Pericardium fibroblast (primary cell): ENCODE data around the gene HSD17B1. TPM values are rescaled to one million over a fixed set of nuclear protein-coding genes. Genes with fewer than 3 reads are reported as not detected.

Experiments
- total RNA-seq: library from RNA; depleted of rRNA; stranded (reverse); fragments of >200 nt; gene quantifications from 2 replicates; pipeline ENCODE4 v1.2.3, GENCODE V29; 2015

HSD17B1 gene, protein sequence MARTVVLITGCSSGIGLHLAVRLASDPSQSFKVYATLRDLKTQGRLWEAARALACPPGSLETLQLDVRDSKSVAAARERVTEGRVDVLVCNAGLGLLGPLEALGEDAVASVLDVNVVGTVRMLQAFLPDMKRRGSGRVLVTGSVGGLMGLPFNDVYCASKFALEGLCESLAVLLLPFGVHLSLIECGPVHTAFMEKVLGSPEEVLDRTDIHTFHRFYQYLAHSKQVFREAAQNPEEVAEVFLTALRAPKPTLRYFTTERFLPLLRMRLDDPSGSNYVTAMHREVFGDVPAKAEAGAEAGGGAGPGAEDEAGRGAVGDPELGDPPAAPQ
- 4.0 and 4.9 TPM in 2 replicates for total RNA-seq

DNA sequence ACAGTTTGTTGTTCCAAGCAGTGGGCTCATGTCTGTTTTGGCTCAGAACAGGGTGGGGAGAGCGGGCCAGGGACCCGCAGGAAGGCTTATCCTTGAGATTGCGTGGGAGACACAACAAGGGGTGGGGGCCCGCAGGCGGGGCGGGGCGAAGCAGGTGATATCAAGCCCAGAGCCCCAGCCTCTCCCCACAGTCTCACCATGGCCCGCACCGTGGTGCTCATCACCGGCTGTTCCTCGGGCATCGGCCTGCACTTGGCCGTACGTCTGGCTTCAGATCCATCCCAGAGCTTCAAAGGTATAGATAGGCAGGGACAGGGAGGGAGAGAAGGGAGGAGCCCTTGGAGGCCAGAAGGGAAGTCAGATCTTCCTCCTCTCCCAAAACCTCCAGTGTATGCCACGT is at the start of gene HSD17B1:
Gene HSD17B1, plus strand, starts transcription at position 188 of the 400 bp plus-strand sequence. Its CDS starts 11 bp downstream, at position 199.

DNA sequence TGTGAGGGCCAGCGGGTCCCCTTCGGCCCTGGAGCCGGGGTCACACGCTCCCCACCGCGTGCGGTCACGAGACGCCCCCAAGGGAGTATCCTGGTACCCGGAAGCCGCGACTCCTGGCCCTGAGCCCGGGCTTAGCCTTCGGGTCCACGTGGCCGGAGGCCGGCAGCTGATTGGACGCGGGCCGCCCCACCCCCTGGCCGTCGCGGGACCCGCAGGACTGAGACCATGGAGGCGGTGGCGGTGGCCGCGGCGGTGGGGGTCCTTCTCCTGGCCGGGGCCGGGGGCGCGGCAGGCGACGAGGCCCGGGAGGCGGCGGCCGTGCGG is 16.7 kb upstream of the HSD17B1 start, which contains the start of gene NAGLU:
Gene NAGLU, plus strand, starts transcription at position 194 of the 324 bp plus-strand sequence. Its CDS starts 32 bp downstream, at position 226.

DNA sequence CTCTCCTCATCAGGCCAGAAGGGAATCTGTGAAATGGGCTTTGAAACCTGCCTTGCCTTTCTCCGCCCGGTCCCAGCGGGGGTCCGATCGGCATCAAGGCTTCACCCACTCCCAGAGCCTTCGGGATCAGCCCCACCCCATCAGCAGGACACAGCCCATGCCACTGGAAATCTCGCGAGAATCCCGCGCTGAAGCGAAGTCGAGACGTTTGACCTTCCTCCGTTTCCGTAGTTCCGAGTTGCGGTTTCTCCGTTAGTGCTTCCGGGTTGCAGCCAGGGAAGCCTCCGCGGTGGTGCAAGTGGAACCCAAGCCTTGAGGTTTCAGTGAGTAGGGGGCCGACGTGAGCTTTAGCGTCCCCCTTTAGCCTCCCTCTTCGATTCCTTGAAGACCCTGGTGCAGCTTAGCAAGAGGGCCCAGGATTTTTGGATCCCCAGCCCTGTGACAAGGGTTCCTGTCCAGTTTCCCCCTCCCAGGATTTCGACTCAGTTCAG is 9.2 kb downstream of the HSD17B1 start, which contains the start of gene COASY:
Gene COASY, plus strand, starts transcription at position 252 of the 491 bp plus-strand sequence. CDS start 475 bp downstream, outside the sequence.

DNA sequence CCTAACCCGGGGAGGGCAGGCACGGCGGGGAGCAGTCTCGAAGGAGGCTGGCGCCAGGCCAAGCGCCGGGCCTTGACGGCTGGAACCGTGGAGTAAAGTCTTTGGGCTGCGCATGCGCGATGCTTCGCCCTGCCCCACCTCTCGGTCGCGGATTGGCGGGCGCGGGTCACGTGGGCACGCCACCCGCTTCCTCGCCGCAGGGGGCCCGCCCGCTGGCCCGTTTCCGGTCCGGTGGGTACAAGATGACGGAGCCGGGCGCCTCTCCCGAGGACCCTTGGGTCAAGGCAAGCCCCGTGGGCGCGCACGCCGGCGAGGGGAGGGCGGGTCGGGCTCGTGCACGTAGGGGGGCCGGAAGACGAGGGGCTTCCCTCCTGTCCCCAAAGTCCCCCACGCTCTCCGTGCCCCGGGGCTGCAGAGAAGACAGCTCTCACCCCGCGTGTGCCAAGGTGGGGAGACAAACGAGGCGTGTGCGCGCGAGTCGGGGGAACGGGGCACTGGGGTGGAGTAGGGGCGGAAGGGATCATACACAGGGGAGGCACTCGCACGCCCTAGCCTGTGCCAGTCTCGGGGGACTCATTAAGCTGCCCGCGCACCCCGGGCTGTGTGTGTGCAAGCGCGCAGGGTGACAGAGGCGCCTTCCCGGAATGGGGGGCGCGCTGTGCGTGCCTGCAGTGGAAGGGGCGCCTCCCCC is 14.3 kb downstream of the HSD17B1 start, which contains the start of gene MLX:
Gene MLX, plus strand, starts transcription at position 218 of the 691 bp plus-strand sequence. Its CDS starts 25 bp downstream, at position 243.

DNA sequence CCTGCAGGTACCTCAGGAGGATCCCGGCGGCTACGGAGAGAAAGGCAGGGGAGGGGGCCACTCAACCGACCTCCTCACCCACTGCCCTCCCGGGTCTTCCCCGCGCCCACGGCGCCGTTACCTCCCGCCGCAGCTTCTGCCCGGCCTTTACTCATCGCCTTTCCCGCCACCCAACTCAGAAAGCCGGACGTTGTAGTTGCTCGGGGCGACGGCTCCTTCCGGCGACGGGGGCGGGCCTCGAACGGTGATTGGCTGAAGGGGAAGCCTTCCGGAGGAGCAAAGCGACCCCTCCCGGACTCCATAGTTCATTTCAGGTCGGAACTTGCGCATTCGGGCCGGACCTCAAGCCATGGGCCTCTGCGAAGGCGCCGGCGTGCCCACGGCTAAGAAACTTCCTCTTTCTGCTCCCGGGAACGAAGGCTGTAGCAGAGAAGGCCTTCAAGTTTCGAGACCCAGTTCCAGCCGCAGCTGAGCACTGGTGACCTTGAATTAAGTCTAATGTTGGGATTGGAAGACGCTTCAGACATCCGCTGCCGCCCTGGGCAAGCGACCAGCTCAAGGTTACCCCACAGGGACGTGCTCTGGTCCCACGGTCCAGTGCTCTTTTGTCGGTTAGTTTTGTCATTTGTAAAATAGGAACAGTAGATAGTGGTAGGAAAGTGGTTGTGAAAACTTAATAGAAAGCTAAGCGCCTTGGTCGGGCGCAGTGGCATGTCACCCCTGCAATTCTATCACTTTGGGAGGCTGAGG is 25.0 kb downstream of the HSD17B1 start, which contains the start of gene PSMC3IP:
Gene PSMC3IP, minus strand, starts transcription at position 198 of the 750 bp plus-strand sequence. Its CDS starts 43 bp downstream, at position 155.

Other genes with a start within 250 kb of the HSD17B1 start
- gene STAT3, start 164.5 kb upstream of the HSD17B1 start, total RNA-seq: 110 and 130 TPM in 2 replicates
- gene CAVIN1, start 129.7 kb upstream of the HSD17B1 start, total RNA-seq: 510 and 922 TPM in 2 replicates
- gene ATP6V0A1, start 94.0 kb upstream of the HSD17B1 start, total RNA-seq: 19.4 and 23.2 TPM in 2 replicates
- 60.7 and 96.4 TPM in 2 replicates for gene NAGLU, start 16.7 kb upstream of the HSD17B1 start, total RNA-seq
- 28.9 and 30.2 TPM in 2 replicates for gene COASY, start 9.2 kb downstream of the HSD17B1 start, total RNA-seq
- 32.6 and 34.0 TPM in 2 replicates for gene MLX, start 14.2 kb downstream of the HSD17B1 start, total RNA-seq
- 1.9 and 2.5 TPM in 2 replicates for gene PSMC3IP, start 24.8 kb downstream of the HSD17B1 start, total RNA-seq
- 38.4 and 42.7 TPM in 2 replicates for gene RETREG3, start 56.5 kb downstream of the HSD17B1 start, total RNA-seq
- 21.0 and 35.8 TPM in 2 replicates for gene TUBG1, start 56.8 kb downstream of the HSD17B1 start, total RNA-seq
- gene TUBG2, start 106.4 kb downstream of the HSD17B1 start, total RNA-seq: 17.1 and 17.2 TPM in 2 replicates
- gene PLEKHH3, start 124.1 kb downstream of the HSD17B1 start, total RNA-seq: 40.7 and 42.5 TPM in 2 replicates
- 2.8 and 3.4 TPM in 2 replicates for gene CCR10, start 128.9 kb downstream of the HSD17B1 start, total RNA-seq
- gene CNTNAP1, start 129.6 kb downstream of the HSD17B1 start, total RNA-seq: 32.9 and 37.9 TPM in 2 replicates
- gene EZH1, start 192.1 kb downstream of the HSD17B1 start, total RNA-seq: 11.3 TPM in 2 replicates
- 5.3 and 6.3 TPM in 2 replicates for gene RAMP2, start 208.3 kb downstream of the HSD17B1 start, total RNA-seq
- gene VPS25, start 220.5 kb downstream of the HSD17B1 start, total RNA-seq: 68.3 and 71.2 TPM in 2 replicates
- gene WNK4, start 227.7 kb downstream of the HSD17B1 start, total RNA-seq: 2.0 and 3.9 TPM in 2 replicates
- 49.3 and 60.7 TPM in 2 replicates for gene COA3, start 245.8 kb downstream of the HSD17B1 start, total RNA-seq
- gene CNTD1, start 245.9 kb downstream of the HSD17B1 start, total RNA-seq: not detected in 2 replicates